MCF 10A (cell line): ENCODE results near the gene COG8. TPM values are rescaled to one million over a fixed set of nuclear protein-coding genes. Genes with fewer than 3 reads are reported as not detected.
"Not testable (repeated sequence)": the region's sequence is repeated elsewhere in the genome, so short reads cannot be mapped to it uniquely, and the experiment has no call there.

Experiments used
- BruUV-seq: library from RNA; stranded (reverse); fragments of 400-500 nt; replicated peaks from 2 replicates; lab custom pipeline; 2021; lab: Mats Ljungman, UMichigan
- CTCF ChIA-PET: fragments of 300-600 bp; sonication (Branson Sonifier 250); formaldehyde crosslinking; extraction: SDS; loops from one replicate; lab custom pipeline; 2021; ENCODE audit warnings: antibody characterized with exemption, inconsistent platforms; lab: Yijun Ruan, JAX
- POLR2A ChIA-PET: fragments of 300-600, 350-650 bp; sonication (Branson Sonifier 250); formaldehyde crosslinking; extraction: SDS; loops from one replicate; lab custom pipeline; 2020; ENCODE audit warnings: antibody characterized with exemption, inconsistent platforms; lab: Yijun Ruan, JAX
- DNase-seq: peaks from one replicate; pipeline ENCODE4 v3.0.0-alpha.2; 2018; ENCODE audit not compliant: unreplicated experiment
- H3K27ac Mint-ChIP-seq: one replicate; pipeline ENCODE4 v1.8.0; 2022; ENCODE audit warnings: mild to moderate bottlenecking, low read depth, mixed read lengths; ENCODE audit not compliant: unreplicated experiment
- H3K27me3 Mint-ChIP-seq: one replicate; pipeline ENCODE4 v1.8.0; 2022; ENCODE audit warnings: mixed read lengths; ENCODE audit not compliant: insufficient read depth, unreplicated experiment
- H3K36me3 Mint-ChIP-seq: one replicate; pipeline ENCODE4 v1.8.0; 2022; ENCODE audit warnings: mild to moderate bottlenecking, moderate library complexity, mixed read lengths; ENCODE audit not compliant: insufficient read depth, unreplicated experiment
- H3K4me1 Mint-ChIP-seq: one replicate; pipeline ENCODE4 v1.8.0; 2022; ENCODE audit warnings: mixed read lengths; ENCODE audit not compliant: insufficient read depth, unreplicated experiment
- H3K4me3 Mint-ChIP-seq: one replicate; pipeline ENCODE4 v1.8.0; 2022; ENCODE audit warnings: mild to moderate bottlenecking, moderate library complexity, mixed read lengths; ENCODE audit not compliant: unreplicated experiment
- H3K9me3 Mint-ChIP-seq: one replicate; pipeline ENCODE4 v1.8.0; 2022; ENCODE audit warnings: mixed read lengths; ENCODE audit not compliant: unreplicated experiment
- intact Hi-C: fragments of 100-400 bp; cut with micrococcal nuclease; formaldehyde crosslinking; loops from 2 replicates; pipeline ENCODE4 v1.14.1; 2022
- total RNA-seq: library from RNA; stranded (reverse); gene quantifications from 2 replicates; pipeline ENCODE4 v1.2.3, GENCODE V29; 2022
- TF ChIP-seq, protein P1 (sequence below): fragments of 200-600 bp; IDR thresholded peaks from one replicate; pipeline ENCODE4 v1.8.0; 2022; ENCODE audit warnings: antibody characterized with exemption, mild to moderate bottlenecking; ENCODE audit not compliant: unreplicated experiment

Gene COG8
- total RNA-seq, 1 experiment from 2014 or later = 29.3 TPM

DNA sequence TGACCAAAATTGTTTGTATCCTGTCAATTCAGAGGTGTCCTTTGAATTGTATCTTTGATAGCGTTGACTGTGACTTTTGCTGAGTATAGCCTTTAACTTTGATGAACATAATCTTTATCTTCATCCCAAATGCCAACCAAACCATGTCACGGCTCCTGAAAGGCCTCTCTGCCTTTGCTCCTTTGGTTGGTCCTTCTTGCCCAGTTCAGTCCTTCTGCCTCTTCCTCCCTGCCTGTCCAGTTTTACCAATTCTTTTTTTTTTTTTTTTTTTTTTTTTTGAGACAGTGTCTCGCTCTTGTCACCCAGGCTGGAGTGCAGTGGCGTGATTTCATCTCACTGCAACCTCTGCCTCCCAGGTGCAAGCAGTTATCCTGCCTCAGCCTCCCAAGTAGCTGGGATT is 41.1 kb downstream of the COG8 start:
- H3K27me3 Mint-ChIP-seq = no peaks in the 10 kb centered on the region
- H3K4me3 Mint-ChIP-seq = no peak overlapping the region
- intact Hi-C loops = no loop called here
- no peaks in the 10 kb centered on the region for H3K9me3 Mint-ChIP-seq
- no peak for DNase-seq
- ChIA-PET POLR2A (no interaction called here), CTCF (no interaction called here)
- no TSS peak for BruUV-seq
- H3K4me1 Mint-ChIP-seq = peaks cover 4% of the 10 kb centered on the region
- H3K27ac Mint-ChIP-seq = no peak overlapping the region
- TF ChIP-seq, protein P1, sequence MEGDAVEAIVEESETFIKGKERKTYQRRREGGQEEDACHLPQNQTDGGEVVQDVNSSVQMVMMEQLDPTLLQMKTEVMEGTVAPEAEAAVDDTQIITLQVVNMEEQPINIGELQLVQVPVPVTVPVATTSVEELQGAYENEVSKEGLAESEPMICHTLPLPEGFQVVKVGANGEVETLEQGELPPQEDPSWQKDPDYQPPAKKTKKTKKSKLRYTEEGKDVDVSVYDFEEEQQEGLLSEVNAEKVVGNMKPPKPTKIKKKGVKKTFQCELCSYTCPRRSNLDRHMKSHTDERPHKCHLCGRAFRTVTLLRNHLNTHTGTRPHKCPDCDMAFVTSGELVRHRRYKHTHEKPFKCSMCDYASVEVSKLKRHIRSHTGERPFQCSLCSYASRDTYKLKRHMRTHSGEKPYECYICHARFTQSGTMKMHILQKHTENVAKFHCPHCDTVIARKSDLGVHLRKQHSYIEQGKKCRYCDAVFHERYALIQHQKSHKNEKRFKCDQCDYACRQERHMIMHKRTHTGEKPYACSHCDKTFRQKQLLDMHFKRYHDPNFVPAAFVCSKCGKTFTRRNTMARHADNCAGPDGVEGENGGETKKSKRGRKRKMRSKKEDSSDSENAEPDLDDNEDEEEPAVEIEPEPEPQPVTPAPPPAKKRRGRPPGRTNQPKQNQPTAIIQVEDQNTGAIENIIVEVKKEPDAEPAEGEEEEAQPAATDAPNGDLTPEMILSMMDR = no peak
- peaks cover 45% of the 10 kb centered on the region for H3K36me3 Mint-ChIP-seq

DNA sequence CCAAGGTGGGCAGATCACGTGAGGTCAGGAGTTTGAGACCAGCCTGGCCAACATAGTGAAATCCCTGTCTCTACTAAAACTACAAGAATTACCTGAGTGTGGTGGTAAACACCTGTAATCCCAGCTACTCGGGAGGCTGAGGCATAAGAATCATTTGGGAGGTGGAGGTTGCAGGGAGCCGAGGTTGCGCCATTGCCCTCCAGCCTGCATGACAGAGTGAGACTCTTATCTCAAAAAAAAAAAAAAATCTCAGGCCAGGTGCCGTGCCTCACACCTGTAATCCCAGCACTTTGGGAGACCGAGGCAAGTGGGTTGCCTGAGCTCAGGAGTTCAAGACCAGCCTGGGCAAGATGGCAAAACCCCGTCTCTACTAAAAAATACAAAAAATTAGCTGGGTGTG is 42.6 kb downstream of the COG8 start:
- POLR2A ChIA-PET = interaction anchor here (0.6 to 1.7 kb wide), 2 partner anchors 13 to 757 kb away, joined by 3 to 4 read pairs; partner anchors contain the start of gene ZFP90
- intact Hi-C loops, H3K4me1 Mint-ChIP-seq, DNase-seq, H3K4me3 Mint-ChIP-seq, BruUV-seq, H3K9me3 Mint-ChIP-seq, H3K27me3 Mint-ChIP-seq, H3K27ac Mint-ChIP-seq: not testable (repeated sequence)
- CTCF ChIA-PET = interaction anchor here (0.6 to 1.5 kb wide), 5 partner anchors 10 to 1767 kb away, joined by 3 to 7 read pairs (median 5); no protein-coding TSS in a partner anchor
- H3K36me3 Mint-ChIP-seq = peaks cover 37% of the 10 kb centered on the region

DNA sequence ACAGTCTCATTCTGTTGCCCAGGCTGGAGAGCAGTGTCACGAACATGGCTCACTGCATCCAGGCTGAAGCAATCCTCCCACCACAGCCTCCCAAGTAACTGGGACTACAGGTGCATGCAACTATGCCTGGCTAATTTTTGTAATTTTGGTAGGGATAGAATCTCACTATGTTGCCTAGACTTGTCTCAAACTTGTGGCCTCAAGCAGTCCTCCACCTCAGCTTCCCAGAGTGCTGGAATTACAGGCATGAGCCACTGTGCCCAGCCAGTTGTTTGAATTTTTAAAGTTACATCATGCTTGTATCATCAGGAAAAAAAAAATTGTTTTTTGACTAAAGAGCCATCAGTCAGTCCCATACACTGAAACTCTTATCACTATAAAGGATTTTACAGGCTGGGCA is 45.3 kb downstream of the COG8 start:
- CTCF ChIA-PET = no interaction called here
- Mint-ChIP-seq H3K4me3 (no peak overlapping the region), H3K27ac (no peak overlapping the region), H3K27me3 (no peaks in the 10 kb centered on the region), H3K9me3 (no peaks in the 10 kb centered on the region), H3K4me1 (peaks cover 6% of the 10 kb centered on the region), H3K36me3 (peaks cover 21% of the 10 kb centered on the region)
- POLR2A ChIA-PET = interaction anchor here (0.8 kb wide), 1 partner anchor 9 kb away, joined by 3 read pairs; no protein-coding TSS in a partner anchor
- intact Hi-C loops = no loop called here
- BruUV-seq = no TSS peak
- DNase-seq = no peak
- TF ChIP-seq, protein P1 = no peak

DNA sequence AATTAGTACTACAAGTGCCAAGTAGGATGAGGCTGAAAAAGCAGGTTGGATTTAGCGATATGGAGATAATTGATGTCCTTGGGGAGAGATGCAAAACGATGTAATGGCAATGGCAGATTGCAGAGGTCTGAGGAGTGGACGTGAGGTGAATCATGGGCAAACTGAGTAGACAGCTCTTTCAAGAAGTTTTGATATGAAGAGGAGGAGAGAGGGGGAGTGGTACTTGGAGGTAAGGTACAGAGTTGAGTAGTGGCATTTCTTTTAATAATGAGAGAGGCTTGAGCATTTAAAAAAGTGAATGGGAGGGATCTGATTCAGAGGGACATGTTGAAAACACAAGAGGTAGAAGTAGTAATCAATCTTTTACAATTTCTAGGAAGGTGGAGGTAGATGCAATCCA is 46.0 kb downstream of the COG8 start:
- POLR2A ChIA-PET = interaction anchor here (0.8 kb wide), 1 partner anchor 9 kb away, joined by 3 read pairs; no protein-coding TSS in a partner anchor
- Mint-ChIP-seq H3K27me3 (no peaks in the 10 kb centered on the region), H3K27ac (no peak overlapping the region), H3K36me3 (peaks cover 21% of the 10 kb centered on the region), H3K4me3 (no peak overlapping the region), H3K9me3 (no peaks in the 10 kb centered on the region), H3K4me1 (peaks cover 6% of the 10 kb centered on the region)
- no TSS peak for BruUV-seq
- TF ChIP-seq, protein P1 = no peak
- intact Hi-C loops = no loop called here
- CTCF ChIA-PET = interaction anchor here (0.6 to 0.7 kb wide), 2 partner anchors 136 to 189 kb away, joined by 3 to 4 read pairs; no protein-coding TSS in a partner anchor
- no peak for DNase-seq

DNA sequence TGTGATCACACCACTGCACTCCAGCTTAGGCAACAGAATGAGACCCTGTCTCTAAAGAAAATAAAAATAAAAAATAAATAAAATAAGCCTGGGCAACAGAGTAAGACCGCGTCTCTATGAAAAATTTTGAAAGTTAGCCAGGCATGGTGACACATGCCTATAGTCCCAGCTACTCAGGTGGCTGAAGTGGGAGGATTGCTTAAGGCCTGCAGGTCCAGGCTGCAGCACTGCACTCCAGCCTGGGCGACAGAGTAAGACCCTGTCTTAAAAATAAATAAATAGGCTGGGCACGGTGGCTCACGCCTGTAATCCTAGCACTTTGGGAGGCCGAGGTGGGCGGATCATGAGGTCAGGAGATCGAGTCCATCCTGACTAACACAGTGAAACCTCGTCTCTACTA is 47.7 kb downstream of the COG8 start:
- CTCF ChIA-PET = interaction anchor here (0.7 kb wide), 1 partner anchor 567 kb away, joined by 6 read pairs; no protein-coding TSS in a partner anchor
- H3K9me3 Mint-ChIP-seq, intact Hi-C loops, H3K4me3 Mint-ChIP-seq, DNase-seq, H3K27me3 Mint-ChIP-seq, POLR2A ChIA-PET, H3K27ac Mint-ChIP-seq, BruUV-seq, H3K4me1 Mint-ChIP-seq: not testable (repeated sequence)
- peaks cover 13% of the 10 kb centered on the region for H3K36me3 Mint-ChIP-seq
